Activated CD8-positive, alpha-beta memory T cell treated with anti-CD3 and anti-CD28 coated beads for 24 hours (primary cell): ENCODE data around the gene CTR9.
A peak's percentile ranks its signal among the peaks of the same experiment; 100 is the strongest.

Experiments used
- DNase-seq: peaks from one replicate; pipeline ENCODE4 v3.0.0-alpha.2; 2020

The CTR9 gene

GRCh38 chr11:10743354-10744000, 7.6 kb upstream of the CTR9 start:
- DNase-seq = peak; percentile 63

- DNase-seq = no peak
Observed at GRCh38 chr11:10744206-10744605, 6.8 kb upstream of the CTR9 start.

GRCh38 chr11:10746871-10747270, 4.2 kb upstream of the CTR9 start:
- DNase-seq = no peak

GRCh38 chr11:10747733-10748132, 3.3 kb upstream of the CTR9 start:
- no peak for DNase-seq

GRCh38 chr11:10749476-10749875, 1.6 kb upstream of the CTR9 start:
- DNase-seq = no peak

- no peak for DNase-seq
Observed at GRCh38 chr11:10751581-10751940, 515 bp downstream of the CTR9 start.

GRCh38 chr11:10752061-10752460, 1.0 kb downstream of the CTR9 start:
- no peak for DNase-seq

GRCh38 chr11:10752486-10752885, 1.4 kb downstream of the CTR9 start:
- no peak for DNase-seq

GRCh38 chr11:10758957-10759356, 7.9 kb downstream of the CTR9 start:
- DNase-seq = no peak

GRCh38 chr11:10761085-10761698, 10.1 kb downstream of the CTR9 start:
- DNase-seq = no peak

GRCh38 chr11:10762185-10762584, 11.1 kb downstream of the CTR9 start:
- no peak for DNase-seq

GRCh38 chr11:10762913-10763421, 11.9 kb downstream of the CTR9 start:
- DNase-seq = no peak

GRCh38 chr11:10763766-10764165, 12.7 kb downstream of the CTR9 start:
- no peak for DNase-seq

- DNase-seq = no peak
Observed at GRCh38 chr11:10764412-10764811, 13.4 kb downstream of the CTR9 start.

GRCh38 chr11:10770626-10771254, 19.7 kb downstream of the CTR9 start:
- DNase-seq = no peak

GRCh38 chr11:10771457-10771856, 20.4 kb downstream of the CTR9 start:
- no peak for DNase-seq

- no peak for DNase-seq
Observed at GRCh38 chr11:10774811-10775210, 23.8 kb downstream of the CTR9 start.

GRCh38 chr11:10777393-10777793, 26.3 kb downstream of the CTR9 start:
- no peak for DNase-seq

GRCh38 chr11:10777806-10778205, 26.8 kb downstream of the CTR9 start:
- DNase-seq = no peak

GRCh38 chr11:10778217-10778970, 27.3 kb downstream of the CTR9 start:
- no peak for DNase-seq

GRCh38 chr11:10779086-10779485, 28.0 kb downstream of the CTR9 start:
- DNase-seq = no peak

GRCh38 chr11:10780040-10780439, 29.0 kb downstream of the CTR9 start:
- no peak for DNase-seq
